ENCODE data around the gene APOBEC2. TPM values are rescaled to one million over a fixed set of nuclear protein-coding genes. Genes with fewer than 3 reads are reported as not detected.

Gene APOBEC2
- total and polyA plus RNA-seq, 2 of the 4 experiments (the other 2 are of a cell fraction): not detected

GRCh38 chr6:41011673-41012072 is 41.3 kb upstream of the APOBEC2 start:
- Histone ChIP-seq H3K79me1 (ENCODE audit: low read depth in 1 of 2, low read length in 2 of 2) (no peaks in the 10 kb centered on the region), H2BK5ac (ENCODE audit: low read depth, low read length, poor library complexity, severe bottlenecking) (no peak overlapping the region), H3K27me3 (ENCODE audit: control insufficient read depth, insufficient read depth, low read length) (peaks cover 15% of the 10 kb centered on the region), H3K23ac (ENCODE audit: low read depth, low read length) (no peak overlapping the region), H4K8ac (ENCODE audit: low read depth in 2 of 2, low read length in 2 of 2) (no peak overlapping the region), H3K9ac (ENCODE audit: low read depth, low read length) (no peak overlapping the region), H2AK5ac (ENCODE audit: low read depth, low read length) (no peak overlapping the region), H3K27ac (ENCODE audit: insufficient read depth, low read length) (no peak overlapping the region), H3K4me3 (ENCODE audit: insufficient read depth, low read depth, low read length) (no peak overlapping the region), H4K20me1 (ENCODE audit: insufficient read depth, low read length) (no peaks in the 10 kb centered on the region), H3K9me3 (ENCODE audit: control insufficient read depth, insufficient read depth, low read length) (no peaks in the 10 kb centered on the region), H3K56ac (ENCODE audit: extremely low read depth, insufficient read depth, low read length) (no peak overlapping the region), H2BK20ac (ENCODE audit: low read depth, low read length) (no peak overlapping the region), H2AK9ac (replicated peaks; ENCODE audit: low read depth, low read length, poor library complexity) (no peak overlapping the region), H3K36me3 (ENCODE audit: control insufficient read depth, insufficient read depth, low read length) (no peaks in the 10 kb centered on the region), H4K91ac (ENCODE audit: insufficient read depth, low read depth, low read length) (no peak overlapping the region), H3K18ac (ENCODE audit: low read depth, low read length) (no peak overlapping the region), H3K9me1 (ENCODE audit: insufficient read depth, low read length) (no peaks in the 10 kb centered on the region), H2AFZ (replicated peaks; ENCODE audit: low read length, poor library complexity) (no peak overlapping the region), H4K5ac (ENCODE audit: low read depth, low read length) (no peak overlapping the region), H3K4ac (ENCODE audit: low read depth, low read length) (no peak overlapping the region), H3K14ac (replicated peaks; ENCODE audit: low read depth, low read length) (no peak overlapping the region), H3K4me1 (ENCODE audit: control insufficient read depth, insufficient read depth, low read length) (no peaks in the 10 kb centered on the region), H3K4me2 (ENCODE audit: low read depth, low read length) (no peak overlapping the region), H2BK15ac (ENCODE audit: low read depth, low read length) (no peak overlapping the region), H2BK120ac (ENCODE audit: low read depth, low read length) (no peak overlapping the region)
- no TSS peak for BruUV-seq (replicated peaks)
- POLR2A ChIA-PET (ENCODE audit: unreplicated experiment): no interaction called here
- in situ Hi-C loops (cut with MboI; ENCODE audit: low sequenced_read_pairs) (no loop called here), dilution Hi-C loops (cut with HindIII; ENCODE audit: low sequenced_read_pairs, unreplicated experiment) (no loop called here), intact Hi-C loops (cut with micrococcal nuclease) (no loop called here)
- no peak for TF ChIP-seq USF2 (IDR thresholded peaks at IDR 0.05; ENCODE audit: low read depth, low read length)
- no peak for TF ChIP-seq CHD1 (IDR thresholded peaks at IDR 0.05; ENCODE audit: low read depth, low read length)
- ATAC-seq (ENCODE audit: low read depth) (no peak), DNase-seq (no peak)
- WGBS, 2 experiments (ENCODE audit: extremely low coverage in 2 of 2, insufficient read length in 1 of 2): no CpG with 5 or more reads among the region's 2 CpGs
- CTCF ChIA-PET: no interaction called here
